NK-92 (cell line): Measurements from ENCODE around the gene ACOX2.

Experiments
- DNase-seq: peaks from one replicate; lab custom pipeline; 2025; ENCODE audit not compliant: unreplicated experiment; lab: John Stamatoyannopoulos, UW

ACOX2 gene

GRCh38 chr3:58514405-58514804 is 22.6 kb downstream of the ACOX2 start:
- no peak for DNase-seq

GRCh38 chr3:58508437-58508836 is 28.6 kb downstream of the ACOX2 start:
- no peak for DNase-seq

- no peak for DNase-seq
These were observed 29.5 kb downstream of the ACOX2 start for GRCh38 chr3:58507356-58508078.

GRCh38 chr3:58502872-58503271 is 34.1 kb downstream of the ACOX2 start:
- DNase-seq: no peak

GRCh38 chr3:58497097-58497496 is 39.9 kb downstream of the ACOX2 start:
- DNase-seq: no peak

DNA sequence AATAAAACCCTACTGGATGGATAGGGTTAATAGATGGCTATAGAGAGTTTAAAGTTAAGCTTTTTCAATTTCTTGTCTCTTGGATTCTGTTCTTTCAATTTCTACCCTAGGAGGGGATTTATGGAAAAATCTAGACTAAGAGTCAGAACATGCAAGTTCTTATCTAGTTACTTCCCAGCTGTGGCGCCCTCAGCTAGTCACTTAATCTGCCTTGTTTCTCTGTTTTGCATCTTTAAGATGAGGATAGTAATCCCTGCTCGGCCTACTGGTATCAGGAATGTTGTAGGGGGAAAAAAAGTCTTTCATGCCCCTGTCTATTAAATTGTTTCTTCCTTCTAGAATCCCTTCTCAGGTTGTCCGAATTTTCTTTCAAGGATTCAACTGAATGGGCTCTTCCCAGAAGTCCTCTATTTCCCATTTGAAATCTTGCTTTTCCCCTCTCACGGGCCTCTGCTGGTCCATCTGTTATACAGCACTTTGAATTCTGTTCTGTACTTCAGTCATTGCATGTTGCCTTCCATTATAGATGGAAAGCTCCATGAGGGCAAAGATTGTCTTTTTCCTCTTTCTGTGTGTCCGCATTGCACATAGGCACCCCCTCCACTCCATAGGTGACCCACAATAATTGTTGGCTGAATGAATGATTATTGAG is 40.7 kb downstream of the ACOX2 start:
- DNase-seq: no peak

DNA sequence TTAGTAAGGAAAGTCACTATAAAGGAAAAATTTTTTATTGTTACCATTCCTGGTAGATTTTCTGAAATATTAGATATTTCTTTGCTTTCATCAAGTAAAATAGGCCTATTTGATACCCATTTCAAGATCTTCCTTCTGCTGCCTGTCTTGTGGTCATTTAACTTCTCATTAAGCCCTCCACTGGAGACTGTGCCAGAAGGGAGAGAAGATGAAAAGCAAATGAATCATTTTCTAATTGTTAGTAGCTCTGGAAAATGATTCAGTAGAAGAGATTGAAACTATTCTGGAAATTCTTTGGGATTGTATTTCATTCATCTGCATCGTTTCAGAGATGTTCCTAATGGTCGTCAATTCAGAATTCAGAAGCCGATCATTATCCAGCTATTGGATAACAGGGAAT is 41.9 kb downstream of the ACOX2 start:
- no peak for DNase-seq

DNA sequence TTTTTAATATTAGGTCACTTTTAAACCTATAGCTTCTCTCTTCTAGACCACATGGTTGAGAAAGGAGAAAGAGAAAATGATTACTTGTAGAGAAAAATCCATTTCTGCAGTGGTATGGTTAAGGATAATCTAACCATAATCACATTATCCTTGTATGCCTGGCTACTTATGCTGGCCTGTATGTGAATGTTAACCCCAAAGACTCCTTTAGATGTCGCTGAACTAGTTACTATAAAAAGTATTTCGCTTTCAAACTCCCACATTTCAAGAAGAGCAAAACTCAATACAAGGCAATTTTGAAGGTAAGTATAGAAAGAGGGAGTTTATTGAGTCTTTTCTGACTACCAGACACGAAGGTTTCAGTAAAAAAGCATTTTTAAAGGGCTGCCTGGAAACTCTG is 42.9 kb downstream of the ACOX2 start:
- no peak for DNase-seq

- no peak for DNase-seq
These were observed 44.5 kb downstream of the ACOX2 start for GRCh38 chr3:58492494-58492905.

- DNase-seq: no peak
These were observed 45.2 kb downstream of the ACOX2 start, which contains the start of gene KCTD6 for GRCh38 chr3:58491506-58492402. TSS of gene KCTD6 (plus strand) at chr3:58492096. CDS start at chr3:58498756, 6,660 bp downstream.

GRCh38 chr3:58490860-58491501 is 46.0 kb downstream of the ACOX2 start:
- no peak for DNase-seq

DNA sequence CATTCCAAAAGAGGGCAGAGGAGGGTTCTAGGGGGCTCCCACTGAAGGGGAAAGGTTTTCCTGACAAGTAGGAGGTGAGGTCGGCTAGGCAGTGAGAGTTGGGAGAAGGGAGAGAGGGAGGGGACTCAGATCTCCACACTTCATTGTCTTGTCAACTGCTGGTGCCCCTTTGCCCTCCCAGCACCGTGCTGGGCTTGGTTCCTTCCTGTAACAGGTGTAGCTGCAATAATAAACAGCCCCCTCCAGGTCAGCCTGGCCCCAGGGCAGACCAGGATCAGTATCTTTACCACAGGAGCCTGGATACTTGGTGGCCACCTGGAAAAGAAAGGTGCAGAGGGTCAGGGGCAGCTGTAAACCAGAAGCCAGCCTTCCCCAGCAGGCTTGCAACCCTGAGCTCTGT is 48.0 kb downstream of the ACOX2 start:
- no peak for DNase-seq

- DNase-seq: no peak
These were observed 49.7 kb downstream of the ACOX2 start for GRCh38 chr3:58487140-58487886.

DNA sequence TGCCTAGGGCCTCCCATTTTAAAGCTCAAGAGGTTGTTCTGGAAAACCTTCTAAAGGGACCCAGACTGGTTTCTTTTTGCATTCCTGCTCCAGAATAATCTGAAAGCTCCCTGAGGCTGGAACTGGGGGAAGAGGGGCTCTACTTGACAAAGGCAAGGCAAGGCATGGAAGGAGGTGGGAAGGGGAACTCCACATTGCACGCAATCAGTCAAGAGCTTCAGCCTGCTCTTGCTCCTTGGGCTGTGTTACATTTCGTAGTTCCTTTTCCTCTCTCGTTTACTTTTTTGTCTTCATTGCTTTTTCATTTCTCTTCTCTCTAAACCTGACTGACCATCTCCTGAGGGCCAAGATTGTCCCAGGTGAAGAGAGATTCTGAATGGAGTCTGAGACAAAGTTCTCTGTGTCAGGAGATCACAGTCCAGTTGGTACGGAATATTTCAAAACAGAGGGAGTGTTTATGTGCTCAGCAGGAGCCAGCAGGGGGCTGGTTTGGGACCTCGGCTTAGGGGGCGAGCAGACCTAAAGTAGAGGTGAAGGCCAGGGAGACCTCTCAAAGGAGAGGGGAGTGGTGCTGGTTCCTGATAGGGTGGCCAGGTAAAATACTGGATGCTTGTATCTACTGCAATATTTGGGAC is 51.1 kb downstream of the ACOX2 start:
- no peak for DNase-seq

DNA sequence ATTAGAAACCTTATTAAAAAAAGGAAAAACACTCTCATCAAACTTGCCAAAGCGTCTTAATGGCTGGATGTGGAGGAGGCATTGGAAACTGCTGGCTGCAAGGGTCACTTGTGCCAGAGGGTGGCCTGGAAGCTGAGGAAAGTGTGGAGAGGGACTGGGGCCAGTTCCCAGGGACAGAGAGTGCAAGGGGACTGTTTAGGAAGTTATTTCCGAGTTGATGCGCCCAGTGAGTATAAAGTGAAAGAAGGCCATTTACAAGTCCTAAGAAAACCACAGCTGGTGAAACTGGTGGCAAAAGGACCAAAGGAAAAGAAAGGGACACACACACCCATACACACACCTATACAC is 52.3 kb downstream of the ACOX2 start:
- no peak for DNase-seq

GRCh38 chr3:58484045-58484721 is 52.8 kb downstream of the ACOX2 start:
- DNase-seq: no peak

- DNase-seq: no peak
These were observed 53.9 kb downstream of the ACOX2 start for GRCh38 chr3:58482917-58483636.

DNA sequence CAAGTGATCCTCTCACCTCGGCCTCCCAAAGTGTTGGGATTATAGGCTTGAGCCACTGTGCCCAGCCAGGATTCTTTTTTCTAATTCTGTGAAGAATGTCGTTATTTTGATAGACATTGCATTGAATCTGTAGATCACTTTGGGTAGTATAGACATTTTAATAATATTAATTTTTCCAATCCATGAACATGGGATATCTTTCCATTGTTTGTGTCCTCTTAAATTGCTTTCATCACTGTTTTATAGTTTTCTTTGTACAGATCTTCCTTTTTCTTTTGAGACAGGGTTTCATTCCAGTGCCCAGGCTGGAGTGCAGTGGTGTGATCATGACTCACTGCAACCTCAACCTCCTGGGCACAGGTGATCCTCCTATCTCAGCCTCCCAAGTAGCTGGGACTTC is 56.7 kb downstream of the ACOX2 start:
- no peak for DNase-seq

- DNase-seq: no peak
These were observed 58.2 kb downstream of the ACOX2 start for GRCh38 chr3:58478781-58479180.
